Sigmoid colon (tissue), 7 donors: ENCODE measurements around the gene PDCD4. TPM values are rescaled to one million over a fixed set of nuclear protein-coding genes. Genes with fewer than 3 reads are reported as not detected.
A peak's percentile ranks its signal among the peaks of the same experiment; 100 is the strongest.

Source experiments
- DNase-seq: peaks from one replicate; pipeline ENCODE4 v3.0.0-alpha.2; 2019
- H3K27ac ChIP-seq, 4 donors: fragments of 200-600 bp; sonication (generic); one replicate each; pipeline ENCODE4 v1.5.1; 2016 to 2019; ENCODE audit warnings: mild to moderate bottlenecking in 1 of 4
- H3K27me3 ChIP-seq, 3 donors: fragments of 200-600 bp; sonication (generic); one replicate each; pipeline ENCODE4 v1.5.1; 2019; ENCODE audit warnings: mild to moderate bottlenecking in 1 of 3
- H3K36me3 ChIP-seq, 4 donors: fragments of 200-600 bp; sonication (generic); one replicate each; pipeline ENCODE4 v1.5.1; 2016 to 2019
- H3K4me1 ChIP-seq, 4 donors: fragments of 200-600 bp; sonication (generic); one replicate each; pipeline ENCODE4 v1.5.1; 2017 to 2019
- H3K4me3 ChIP-seq, 4 donors: fragments of 200-600 bp; sonication (generic); one replicate each; pipeline ENCODE4 v1.5.1; 2017 to 2019; ENCODE audit warnings: mild to moderate bottlenecking in 2 of 4, moderate library complexity in 1 of 4
- H3K9me3 ChIP-seq, 4 donors: fragments of 200-600 bp in 3 of 4; sonication (generic) in 3 of 4; one replicate each; pipeline versions ENCODE4 v1.5.1 to v1.6.1; 2013 to 2019
- CTCF ChIP-seq, 4 experiments: fragments of 450-650 bp in 3 of 4; fragments of 200-600 bp in 1 of 4; IDR thresholded peaks; one replicate each; pipeline ENCODE4 v1.5.1; 2016 to 2019; ENCODE audit warnings: antibody characterized with exemption in 4 of 4, mild to moderate bottlenecking in 3 of 4, moderate library complexity in 2 of 4
- EP300 ChIP-seq, 4 donors: sonication (generic); formaldehyde crosslinking; IDR thresholded peaks; one replicate each; pipeline ENCODE4 v1.6.1; 2017; ENCODE audit warnings: antibody characterized with exemption in 4 of 4
- POLR2A ChIP-seq, 2 donors: fragments of 450-650 bp; IDR thresholded peaks; one replicate each; pipeline ENCODE4 v1.6.1; 2016; ENCODE audit warnings: antibody characterized with exemption in 2 of 2, mild to moderate bottlenecking in 2 of 2, moderate library complexity in 2 of 2
- POLR2AphosphoS5 ChIP-seq, 4 donors: sonication (generic); formaldehyde crosslinking; IDR thresholded peaks; one replicate each; pipeline ENCODE4 v1.6.1; 2017; ENCODE audit warnings: antibody characterized with exemption in 4 of 4
- WGBS, 2 donors: extraction: QIAGEN DNeasy Blood & Tissue Kit; methylation state at CpG; one replicate each; pipeline ENCODE4 v1.1.7; 2013; 5-methylcytosine and 5-hydroxymethylcytosine counted together
- intact Hi-C: fragments of 100-400 bp; cut with DNase I; formaldehyde crosslinking; loops from one replicate; pipeline ENCODE4 v1.15.1; 2023
- polyA plus RNA-seq, 3 donors: library from polyadenylated mRNA; stranded (reverse); fragments of 200-250 nt; gene quantifications; one replicate each; pipeline ENCODE4 v1.2.3, GENCODE V29; 2013
- total RNA-seq, 4 donors: library from RNA; depleted of rRNA; stranded (reverse); fragments of >200 nt; gene quantifications; one replicate each; pipeline ENCODE4 v1.1.0, GENCODE V29; 2016
- donor health status: healthy with polysubstance abuse.
- donor health status: Bipolar disorder and iron deficiency.
- donor health status: healthy.

Gene PDCD4
- total and polyA plus RNA-seq, 7 donors = 64.3 to 327 (median 140) TPM

GRCh38 chr10:110840923-110841428 lies 30.8 kb upstream of the PDCD4 start:
- H3K36me3 ChIP-seq = no peaks in the 10 kb centered on the region
- intact Hi-C loops = no loop called here
- H3K27ac ChIP-seq = peak overlapping the region in 1 of 4 donors; percentile 5
- no peaks in the 10 kb centered on the region for H3K9me3 ChIP-seq
- no peak overlapping the region for H3K4me3 ChIP-seq
- 22 to 71% methylated on average over 3 of the region's 3 CpGs for WGBS, 2 donors
- H3K27me3 ChIP-seq = no peaks in the 10 kb centered on the region
- no peak for TF ChIP-seq POLR2A (IDR thresholded peaks at IDR 0.05)
- TF ChIP-seq CTCF (IDR thresholded peaks at IDR 0.05) = no peak
- no peak for TF ChIP-seq POLR2AphosphoS5 (IDR thresholded peaks at IDR 0.05)
- no peak for TF ChIP-seq EP300 (IDR thresholded peaks at IDR 0.05)
- peak; percentile 34 for DNase-seq
- H3K4me1 ChIP-seq = peaks cover 0 to 35% (median 31%) of the 10 kb centered on the region in 4 donors

GRCh38 chr10:110841767-110842267 lies 29.9 kb upstream of the PDCD4 start:
- H3K36me3 ChIP-seq = no peaks in the 10 kb centered on the region
- peaks cover 0 to 27% (median 23%) of the 10 kb centered on the region in 4 donors for H3K4me1 ChIP-seq
- no peaks in the 10 kb centered on the region for H3K9me3 ChIP-seq
- TF ChIP-seq POLR2A (IDR thresholded peaks at IDR 0.05) = no peak
- TF ChIP-seq EP300 (IDR thresholded peaks at IDR 0.05) = no peak
- no peak for TF ChIP-seq CTCF (IDR thresholded peaks at IDR 0.05)
- TF ChIP-seq POLR2AphosphoS5 (IDR thresholded peaks at IDR 0.05) = no peak
- intact Hi-C loops = no loop called here
- peak; percentile 44 for DNase-seq
- H3K27ac ChIP-seq = peak overlapping the region in 1 of 4 donors; percentile 22
- WGBS, 2 donors = 76 to 79% methylated on average over 9 of the region's 9 CpGs
- no peaks in the 10 kb centered on the region for H3K27me3 ChIP-seq
- no peak overlapping the region for H3K4me3 ChIP-seq

DNA sequence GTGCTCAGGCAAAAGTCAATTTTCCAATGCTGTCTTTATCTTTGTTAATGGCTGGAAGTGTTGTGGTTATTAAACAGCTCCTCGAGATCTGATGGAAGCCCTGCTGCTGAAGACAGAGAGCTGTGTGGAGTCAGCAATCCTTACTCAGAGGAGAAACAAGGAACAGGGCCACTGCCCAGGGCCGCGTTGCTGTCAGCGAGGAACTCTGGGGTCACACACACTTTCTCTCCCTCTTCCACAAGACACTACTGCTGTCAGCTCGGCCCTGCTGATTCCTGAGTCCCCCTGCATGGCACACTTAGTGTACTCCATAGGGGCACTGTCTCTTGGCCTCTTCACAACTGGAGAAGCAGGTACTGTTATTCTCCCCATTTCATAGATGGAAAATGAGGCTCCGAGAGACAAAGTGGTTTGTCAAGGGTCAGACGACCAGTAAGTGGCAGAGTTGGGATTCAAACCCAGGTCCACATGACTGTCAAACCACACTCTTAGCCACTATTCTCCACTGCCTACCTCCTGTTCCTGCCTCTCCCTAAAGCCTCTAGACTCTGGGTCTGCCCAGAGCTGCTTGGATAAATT lies 29.3 kb upstream of the PDCD4 start:
- intact Hi-C loops = no loop called here
- Histone ChIP-seq H3K27ac (peak overlapping the region in 1 of 4 donors; percentile 22), H3K27me3 (no peaks in the 10 kb centered on the region), H3K36me3 (no peaks in the 10 kb centered on the region), H3K4me3 (no peak overlapping the region), H3K4me1 (peaks cover 0 to 21% (median 17%) of the 10 kb centered on the region in 4 donors), H3K9me3 (no peaks in the 10 kb centered on the region)
- DNase-seq = peak; percentile 43
- no peak for TF ChIP-seq POLR2A (IDR thresholded peaks at IDR 0.05)
- TF ChIP-seq EP300 (IDR thresholded peaks at IDR 0.05) = no peak
- WGBS, 2 donors = 65 to 79% methylated on average over 7 of the region's 7 CpGs

DNA sequence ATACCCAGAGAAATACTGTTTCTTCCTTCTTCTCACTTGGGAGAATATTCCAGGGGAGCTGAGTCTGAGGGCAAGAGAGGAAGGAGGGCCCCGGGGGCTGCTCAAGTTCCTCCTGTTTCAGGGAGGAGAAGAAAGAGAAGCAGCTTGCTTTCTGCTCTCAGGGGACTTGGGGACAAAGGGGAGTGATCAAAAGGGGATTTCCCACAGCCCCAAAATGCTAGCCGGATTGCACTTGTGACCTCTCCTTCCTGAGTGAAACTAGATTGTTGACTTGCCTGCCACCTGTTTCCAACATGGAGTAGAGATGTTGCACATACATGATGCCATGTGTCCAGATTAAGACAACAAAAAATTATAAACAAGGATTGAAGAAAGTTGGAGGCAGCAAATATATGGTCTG lies 28.7 kb upstream of the PDCD4 start:
- peak; percentile 61 for DNase-seq
- no peak for TF ChIP-seq POLR2AphosphoS5 (IDR thresholded peaks at IDR 0.05)
- TF ChIP-seq POLR2A (IDR thresholded peaks at IDR 0.05) = no peak
- TF ChIP-seq CTCF (IDR thresholded peaks at IDR 0.05) = no peak
- TF ChIP-seq EP300 (IDR thresholded peaks at IDR 0.05) = no peak
- H3K4me1 ChIP-seq = peaks cover 0 to 14% (median 12%) of the 10 kb centered on the region in 4 donors
- no peaks in the 10 kb centered on the region for H3K27me3 ChIP-seq
- no peaks in the 10 kb centered on the region for H3K36me3 ChIP-seq
- WGBS, 2 donors = 8 to 22% methylated on average over 2 of the region's 2 CpGs
- no peaks in the 10 kb centered on the region for H3K9me3 ChIP-seq
- H3K4me3 ChIP-seq = no peak overlapping the region
- intact Hi-C loops = no loop called here
- H3K27ac ChIP-seq = peak overlapping the region in 1 of 4 donors; percentile 22

- Histone ChIP-seq H3K36me3 (no peaks in the 10 kb centered on the region), H3K4me3 (no peak overlapping the region), H3K4me1 (peaks cover 0 to 5% (median 2%) of the 10 kb centered on the region in 4 donors), H3K27me3 (no peaks in the 10 kb centered on the region), H3K27ac (peak overlapping the region in 1 of 4 donors; percentile 31), H3K9me3 (no peaks in the 10 kb centered on the region)
- DNase-seq = peak; percentile 38
- no peak for TF ChIP-seq POLR2AphosphoS5 (IDR thresholded peaks at IDR 0.05)
- TF ChIP-seq EP300 (IDR thresholded peaks at IDR 0.05) = no peak
- TF ChIP-seq CTCF (IDR thresholded peaks at IDR 0.05) = no peak
- no peak for TF ChIP-seq POLR2A (IDR thresholded peaks at IDR 0.05)
- 23 to 68% methylated on average over 8 of the region's 8 CpGs for WGBS, 2 donors
- intact Hi-C loops = no loop called here
Measured at GRCh38 chr10:110843796-110844616, 27.7 kb upstream of the PDCD4 start.
